Stimulated activated CD4-positive, alpha-beta T cell treated with anti-CD3 and anti-CD28 coated beads, TNF-alpha, amount 100 ng/mL, for 24 hours (primary cell): Measurements from ENCODE around the gene F10.

Experiments
- DNase-seq, 3 experiments: peaks; one replicate each; pipeline ENCODE4 v3.0.0-alpha.2; 2020; ENCODE audit warnings: low read depth in 3 of 3

The F10 gene

DNA sequence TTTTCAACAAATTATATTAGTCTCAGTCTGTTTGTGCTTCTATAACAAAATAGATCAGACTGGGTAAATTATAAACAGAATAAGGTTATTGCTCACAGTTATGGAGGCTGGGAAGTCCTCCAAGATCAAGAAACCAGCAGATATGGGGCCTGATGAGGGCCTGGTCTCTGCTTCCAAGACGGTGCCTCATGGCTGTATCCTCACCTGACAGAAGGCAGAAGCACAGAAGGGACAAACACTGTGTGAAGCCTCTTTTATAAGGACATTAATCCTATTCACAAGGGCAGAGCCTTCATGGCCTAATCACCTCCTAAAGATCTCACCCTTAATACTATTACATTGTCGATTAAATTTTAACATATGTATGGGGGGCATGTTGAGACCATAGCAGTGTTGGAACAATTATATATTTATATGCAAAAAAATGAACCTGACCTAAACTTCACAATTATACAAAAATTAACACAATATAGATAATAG is 12.7 kb downstream of the F10 start:
- no peak for DNase-seq

DNA sequence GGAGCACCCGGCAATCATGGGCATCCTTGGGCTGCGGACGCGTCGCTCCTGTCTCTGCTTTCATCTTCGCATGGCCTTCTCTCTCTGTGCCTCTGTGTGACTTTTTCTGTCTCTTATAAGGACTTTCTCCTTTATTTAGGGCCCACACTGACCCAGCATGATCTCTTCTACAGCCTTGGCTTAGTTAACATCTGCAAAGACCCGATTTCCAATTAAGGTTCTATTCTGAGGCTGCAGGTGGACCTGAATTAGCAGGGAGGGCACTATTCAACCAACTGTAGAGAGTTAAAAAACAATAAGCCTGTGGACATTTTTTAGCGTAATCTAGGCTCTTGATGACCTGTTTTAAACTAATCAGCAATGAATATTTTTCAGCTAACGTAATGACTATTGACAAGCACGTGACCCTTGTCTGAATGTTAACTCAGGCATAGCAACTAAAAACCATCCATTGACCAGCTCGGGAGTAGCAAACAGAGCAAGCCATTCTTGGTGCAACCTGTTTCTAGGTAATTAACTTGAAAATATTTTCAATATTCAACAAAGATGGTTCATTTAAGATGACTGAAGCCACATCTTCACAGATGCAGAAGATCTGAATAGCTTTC is 15.2 kb downstream of the F10 start:
- DNase-seq, result no peak

DNA sequence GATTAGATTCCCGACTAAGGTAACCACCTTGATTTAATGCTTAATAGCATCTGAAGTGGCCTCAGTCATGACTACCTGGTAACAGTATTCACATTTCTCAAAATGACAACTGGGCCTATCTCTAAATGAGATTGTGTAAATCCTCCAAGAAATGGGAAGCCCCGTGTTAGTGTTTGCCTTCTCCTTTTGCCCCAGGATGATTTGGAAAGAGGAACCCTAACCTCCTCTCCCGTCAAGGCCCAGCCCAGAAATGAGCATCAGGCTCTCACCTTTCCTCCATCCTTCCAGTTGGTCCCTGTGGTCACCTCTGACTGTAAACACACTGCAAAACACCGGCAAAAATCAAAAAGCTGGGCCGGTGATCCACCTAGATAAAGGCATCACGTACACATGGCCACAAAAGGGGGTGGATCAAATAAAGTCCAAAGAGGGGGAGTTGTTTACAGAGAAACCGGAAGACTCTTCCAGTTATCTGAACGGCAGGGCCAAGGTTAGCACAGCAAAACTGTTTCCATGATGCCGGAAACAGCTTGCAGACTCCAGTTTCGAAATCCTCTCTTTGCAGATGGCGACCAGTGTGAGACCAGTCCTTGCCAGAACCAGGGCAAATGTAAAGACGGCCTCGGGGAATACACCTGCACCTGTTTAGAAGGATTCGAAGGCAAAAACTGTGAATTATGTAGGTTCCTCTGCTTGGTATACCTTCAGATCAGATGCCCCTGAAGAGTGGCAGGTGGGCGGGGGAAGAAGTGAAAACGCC is 16.4 kb downstream of the F10 start:
- no peak for DNase-seq

DNA sequence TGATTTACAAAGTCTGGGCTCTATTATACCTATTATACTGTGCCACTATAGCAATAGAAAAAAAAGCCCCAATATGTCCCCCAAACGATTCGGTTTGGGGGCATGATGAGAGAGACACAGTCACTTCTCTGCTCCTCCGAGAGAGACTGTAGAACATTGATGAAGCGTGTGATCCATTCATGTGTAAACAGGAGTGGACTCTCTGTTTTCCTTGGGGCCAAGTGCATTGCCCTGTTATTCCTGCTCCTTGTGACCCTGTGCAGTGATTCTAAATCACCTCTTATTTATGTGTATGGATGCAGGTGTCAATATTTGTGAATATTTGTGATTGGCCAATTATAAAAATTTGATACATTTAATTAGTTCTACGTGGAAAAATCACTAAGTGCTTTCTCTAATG is 17.0 kb downstream of the F10 start:
- DNase-seq, result no peak

DNA sequence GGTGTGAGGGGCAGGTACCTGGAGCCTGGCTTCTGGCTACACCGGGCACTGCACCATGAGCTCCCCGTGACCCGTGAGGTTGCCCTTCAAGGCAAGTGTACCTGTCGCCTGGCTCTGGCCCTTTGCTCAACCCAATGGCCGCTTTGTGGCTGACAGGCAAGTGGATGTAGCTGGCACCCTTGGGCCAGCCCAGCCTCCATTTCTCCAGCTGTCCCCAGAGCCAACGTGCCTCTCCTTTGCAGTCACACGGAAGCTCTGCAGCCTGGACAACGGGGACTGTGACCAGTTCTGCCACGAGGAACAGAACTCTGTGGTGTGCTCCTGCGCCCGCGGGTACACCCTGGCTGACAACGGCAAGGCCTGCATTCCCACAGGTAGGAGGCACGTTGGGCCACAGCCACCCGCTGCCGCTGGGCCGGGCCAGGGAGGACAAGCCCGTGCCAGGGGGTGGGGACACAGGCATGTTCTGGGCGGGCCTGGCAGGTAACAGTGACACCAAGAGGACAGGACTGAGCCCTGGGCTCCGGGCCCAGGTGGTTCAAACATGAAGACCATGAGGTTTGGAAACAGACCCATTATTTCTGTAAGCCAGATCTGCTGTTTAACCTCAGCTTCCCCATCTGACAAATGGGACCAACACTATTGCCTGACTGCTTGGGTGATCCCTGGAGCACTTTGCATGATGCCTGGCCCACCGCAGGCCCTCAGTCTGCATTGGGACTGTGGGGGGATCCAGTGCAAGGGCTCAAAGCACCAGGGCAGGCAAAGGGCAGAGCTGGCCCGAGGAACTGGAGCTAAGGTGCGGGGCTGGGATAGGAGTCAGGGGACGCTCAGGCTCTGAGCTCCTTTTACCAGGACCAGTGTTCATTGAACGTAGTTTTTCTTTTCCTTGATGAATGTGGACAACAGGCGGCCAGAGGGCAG is 18.3 kb downstream of the F10 start:
- DNase-seq, result no peak

DNA sequence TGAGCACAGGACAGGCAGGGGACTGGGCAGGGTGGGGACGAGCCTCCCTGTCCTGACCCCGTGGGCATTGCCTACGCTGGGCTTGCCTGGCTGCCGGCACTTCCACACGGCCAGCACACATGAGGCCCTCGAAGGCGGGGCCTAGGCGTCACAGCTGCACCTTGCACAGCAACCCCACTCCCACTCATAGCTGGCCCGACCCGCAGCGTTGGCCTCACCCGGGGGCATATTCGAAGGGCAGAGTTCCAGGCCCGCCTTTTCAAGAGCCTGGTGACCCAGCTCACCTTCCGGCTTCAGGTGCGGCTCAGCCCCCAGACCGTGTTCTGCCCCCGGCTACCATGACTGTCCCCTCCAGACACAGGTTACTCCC is 19.0 kb downstream of the F10 start:
- no peak for DNase-seq

DNA sequence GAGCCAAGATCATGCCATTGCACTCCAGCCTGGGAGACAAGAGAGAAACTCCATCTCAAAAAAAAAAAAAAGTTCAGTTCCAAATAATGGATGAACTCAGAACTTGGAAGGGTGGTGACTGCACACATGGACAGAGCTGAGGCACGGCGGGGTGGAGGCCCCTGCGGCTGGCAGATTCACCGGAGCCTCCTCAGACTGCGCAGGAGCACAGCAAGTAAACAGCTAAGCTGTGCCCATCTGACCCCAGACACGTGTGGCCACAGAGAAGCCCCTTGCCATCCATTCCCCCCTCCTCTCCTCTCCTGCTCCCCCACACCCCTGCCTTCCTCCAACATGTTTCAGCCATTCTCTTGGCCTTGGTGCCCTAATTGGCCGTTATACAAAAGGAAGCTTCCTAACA is 20.3 kb downstream of the F10 start:
- no peak for DNase-seq

DNA sequence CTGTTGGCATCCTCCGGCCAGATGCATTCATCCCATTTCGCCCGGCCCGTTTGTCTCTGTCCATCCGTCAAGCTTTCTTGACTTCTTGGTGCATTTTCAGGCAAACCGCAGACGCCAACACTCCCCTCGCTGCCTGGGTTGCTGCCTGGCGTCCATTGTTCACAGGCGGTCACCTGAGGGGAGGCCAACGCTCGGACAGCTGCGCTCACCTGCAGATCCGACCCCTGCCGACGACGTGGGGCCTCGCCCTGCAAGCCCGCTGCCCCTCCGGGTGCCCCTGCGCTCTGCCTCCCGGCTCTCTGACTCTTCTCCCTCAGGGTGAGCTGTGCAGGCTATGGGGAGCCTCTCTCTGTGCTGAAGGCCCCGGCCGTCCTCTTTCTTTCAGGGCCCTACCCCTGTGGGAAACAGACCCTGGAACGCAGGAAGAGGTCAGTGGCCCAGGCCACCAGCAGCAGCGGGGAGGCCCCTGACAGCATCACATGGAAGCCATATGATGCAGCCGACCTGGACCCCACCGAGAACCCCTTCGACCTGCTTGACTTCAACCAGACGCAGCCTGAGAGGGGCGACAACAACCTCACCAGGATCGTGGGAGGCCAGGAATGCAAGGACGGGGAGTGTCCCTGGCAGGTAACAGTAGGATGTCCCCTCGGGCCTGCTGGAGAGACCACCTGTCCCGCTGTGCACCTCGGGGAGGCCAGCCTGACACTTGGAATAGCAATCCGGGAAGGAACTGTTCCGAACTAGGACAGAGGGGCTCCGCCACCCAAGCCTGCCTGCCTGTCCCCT is 21.1 kb downstream of the F10 start:
- DNase-seq, result no peak

DNA sequence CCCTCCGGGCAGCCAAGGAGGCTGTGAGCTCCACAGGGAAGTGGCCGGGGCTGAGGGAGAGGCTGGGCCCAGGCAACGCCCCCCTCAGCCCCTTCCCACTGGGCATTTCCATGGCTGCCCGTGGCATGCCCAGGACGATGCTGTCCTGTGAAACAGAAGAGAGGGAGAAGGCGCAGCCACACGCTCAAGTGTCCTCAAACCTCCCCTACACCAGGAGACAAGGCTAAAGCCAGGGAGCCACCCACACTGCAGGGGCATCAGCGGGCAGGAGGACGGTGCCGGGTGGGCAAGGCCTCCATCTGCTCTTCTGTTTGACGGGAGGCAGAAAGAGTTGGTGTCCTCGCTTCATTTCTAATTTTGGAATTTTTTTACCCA is 21.6 kb downstream of the F10 start:
- DNase-seq, result no peak

DNA sequence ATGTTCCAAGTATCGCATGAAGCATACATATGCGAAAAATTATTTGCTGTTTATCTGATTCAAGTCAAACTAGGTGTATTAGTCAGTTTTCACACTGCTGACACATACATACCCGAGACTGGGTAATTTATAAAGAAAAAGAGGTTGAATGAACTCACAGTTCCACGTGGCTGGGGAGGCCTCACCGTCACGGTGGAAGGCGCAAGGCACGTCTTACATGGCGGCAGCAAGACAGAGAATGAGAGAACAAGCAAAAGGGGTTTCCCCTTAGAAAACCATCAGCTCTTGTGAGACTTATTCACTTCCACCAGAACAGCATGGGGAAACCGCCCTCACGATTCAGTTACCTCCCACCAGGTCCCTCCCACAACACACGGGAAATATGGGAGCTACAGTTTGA is 22.9 kb downstream of the F10 start:
- DNase-seq, result peak in 1 of 3 experiments; percentile 64

DNA sequence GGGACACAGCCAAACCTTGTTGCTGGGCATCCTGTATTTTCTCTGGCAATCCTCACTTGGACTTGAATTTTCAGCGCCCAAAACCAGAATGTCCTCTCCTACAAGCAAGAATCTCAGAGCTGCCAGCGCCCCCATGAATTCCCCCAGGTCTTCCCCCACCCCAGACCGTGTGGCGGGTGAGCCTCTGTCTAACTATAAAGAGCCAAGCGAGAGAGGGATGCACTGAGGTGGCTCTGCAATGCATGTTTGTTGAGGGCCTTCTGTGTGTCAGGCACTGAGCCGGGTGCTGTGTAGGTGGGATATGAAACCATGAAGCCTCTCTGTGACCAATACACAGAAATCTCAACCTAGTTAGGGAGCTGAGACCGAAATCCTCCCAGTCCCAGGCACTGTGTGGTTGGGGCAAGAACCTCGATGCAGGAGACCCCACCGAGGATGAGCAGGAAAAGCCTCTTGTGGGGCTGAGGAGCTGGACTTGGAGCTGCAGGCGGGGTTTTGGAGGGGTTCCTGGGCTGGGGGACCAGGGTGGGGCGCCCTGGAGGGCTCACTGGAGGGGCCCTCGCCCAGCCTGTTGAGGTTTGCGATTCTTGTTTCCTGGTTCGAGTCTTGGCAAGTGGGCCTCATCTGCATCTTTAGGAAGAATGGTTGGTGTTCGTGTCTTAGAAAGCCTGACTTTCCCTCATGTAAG is 23.5 kb downstream of the F10 start:
- DNase-seq, result no peak

DNA sequence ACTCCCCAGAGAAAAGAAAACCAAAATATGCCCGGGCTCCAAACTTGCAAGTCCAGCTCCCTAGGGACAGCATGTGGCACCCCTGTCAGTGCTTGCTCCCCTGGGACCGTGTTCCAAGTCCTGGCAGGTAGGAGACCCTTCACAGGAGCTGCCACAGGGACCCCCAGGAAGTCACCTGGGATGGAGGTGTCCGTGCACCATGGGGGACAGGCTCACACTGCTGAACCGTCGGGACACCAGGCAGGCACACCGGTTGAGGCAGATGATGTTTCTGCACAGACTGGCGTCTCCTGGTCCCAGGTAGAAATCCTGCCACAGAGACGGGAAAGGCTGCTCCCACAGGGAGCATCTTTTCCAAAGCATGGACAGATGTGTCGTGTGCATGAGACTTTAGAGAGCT is 24.2 kb downstream of the F10 start:
- no peak for DNase-seq

DNA sequence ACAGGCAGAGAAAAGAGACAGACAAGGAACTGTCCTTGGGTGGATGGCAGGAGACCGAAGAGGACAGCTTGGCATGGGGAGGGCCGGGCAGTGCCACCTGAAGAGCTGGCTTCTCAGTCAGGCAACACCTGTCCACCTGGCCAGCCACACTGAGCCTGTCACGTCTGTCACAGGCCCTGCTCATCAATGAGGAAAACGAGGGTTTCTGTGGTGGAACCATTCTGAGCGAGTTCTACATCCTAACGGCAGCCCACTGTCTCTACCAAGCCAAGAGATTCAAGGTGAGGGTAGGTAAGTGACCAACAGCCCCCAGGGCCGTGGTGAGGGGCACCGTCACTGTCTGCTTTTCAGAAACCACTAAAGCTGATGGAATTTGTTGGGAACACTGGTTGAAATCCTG is 24.6 kb downstream of the F10 start:
- DNase-seq, result no peak

DNA sequence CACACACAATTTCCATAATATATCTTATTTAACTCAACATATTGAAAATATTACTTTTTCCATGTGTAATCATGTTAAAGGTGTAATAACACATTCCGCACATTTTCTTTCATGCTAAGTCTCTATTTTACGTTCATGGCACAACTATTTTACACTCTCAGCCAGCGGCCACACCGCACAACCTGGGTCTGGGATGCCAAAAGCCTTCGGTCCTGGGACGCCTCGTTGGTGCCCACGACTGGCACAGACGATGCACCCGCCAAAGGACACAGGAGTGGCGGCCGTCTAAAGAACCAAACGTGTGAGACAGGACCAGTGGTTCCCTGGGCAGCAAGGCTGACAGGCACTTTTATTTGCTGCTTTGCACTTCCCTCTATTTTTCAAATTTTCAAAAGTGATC is 25.8 kb downstream of the F10 start:
- DNase-seq, result no peak

DNA sequence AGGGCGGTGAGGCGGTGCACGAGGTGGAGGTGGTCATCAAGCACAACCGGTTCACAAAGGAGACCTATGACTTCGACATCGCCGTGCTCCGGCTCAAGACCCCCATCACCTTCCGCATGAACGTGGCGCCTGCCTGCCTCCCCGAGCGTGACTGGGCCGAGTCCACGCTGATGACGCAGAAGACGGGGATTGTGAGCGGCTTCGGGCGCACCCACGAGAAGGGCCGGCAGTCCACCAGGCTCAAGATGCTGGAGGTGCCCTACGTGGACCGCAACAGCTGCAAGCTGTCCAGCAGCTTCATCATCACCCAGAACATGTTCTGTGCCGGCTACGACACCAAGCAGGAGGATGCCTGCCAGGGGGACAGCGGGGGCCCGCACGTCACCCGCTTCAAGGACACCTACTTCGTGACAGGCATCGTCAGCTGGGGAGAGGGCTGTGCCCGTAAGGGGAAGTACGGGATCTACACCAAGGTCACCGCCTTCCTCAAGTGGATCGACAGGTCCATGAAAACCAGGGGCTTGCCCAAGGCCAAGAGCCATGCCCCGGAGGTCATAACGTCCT is 26.4 kb downstream of the F10 start:
- DNase-seq, result no peak

DNA sequence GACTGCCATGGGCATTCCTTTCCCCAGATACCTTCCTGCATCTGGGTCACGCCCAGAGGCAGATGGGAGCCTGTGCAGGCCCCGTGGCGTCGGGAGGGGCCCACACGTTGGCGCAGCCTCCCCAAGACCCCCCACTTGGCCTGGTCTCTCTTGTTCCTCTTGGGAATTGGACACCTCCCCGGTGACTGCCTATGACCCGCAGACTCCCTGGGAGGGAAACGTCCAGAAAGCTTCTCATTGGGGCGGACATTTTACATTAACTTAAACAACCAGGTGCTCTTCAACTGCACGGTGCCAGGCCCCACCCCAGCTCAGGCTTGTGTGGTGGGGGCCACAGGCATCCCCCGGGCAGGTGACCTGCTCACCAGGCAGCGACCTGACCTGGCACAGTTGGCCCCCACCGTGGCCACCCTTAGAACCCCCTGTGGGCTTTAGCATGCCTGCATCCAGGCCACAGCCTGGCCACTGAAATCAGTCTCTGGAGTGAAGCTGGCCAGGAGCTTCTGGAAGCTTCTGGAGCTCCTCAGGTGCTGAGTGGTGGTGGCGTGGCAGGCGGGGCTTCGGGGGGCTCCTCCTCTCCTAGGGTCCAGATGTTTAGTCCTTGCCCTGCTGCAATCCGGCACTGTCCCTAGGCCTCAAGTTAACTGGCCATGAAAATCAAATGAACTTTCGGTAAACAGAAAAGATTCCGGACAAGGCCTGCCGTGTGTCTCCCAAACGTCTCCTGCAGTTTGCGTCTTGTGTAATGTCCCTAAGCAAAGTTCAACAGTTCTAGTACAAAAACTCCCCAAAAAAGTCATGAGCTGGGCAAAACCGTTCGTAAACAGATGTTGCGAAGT is 27.3 kb downstream of the F10 start:
- DNase-seq, result no peak

DNA sequence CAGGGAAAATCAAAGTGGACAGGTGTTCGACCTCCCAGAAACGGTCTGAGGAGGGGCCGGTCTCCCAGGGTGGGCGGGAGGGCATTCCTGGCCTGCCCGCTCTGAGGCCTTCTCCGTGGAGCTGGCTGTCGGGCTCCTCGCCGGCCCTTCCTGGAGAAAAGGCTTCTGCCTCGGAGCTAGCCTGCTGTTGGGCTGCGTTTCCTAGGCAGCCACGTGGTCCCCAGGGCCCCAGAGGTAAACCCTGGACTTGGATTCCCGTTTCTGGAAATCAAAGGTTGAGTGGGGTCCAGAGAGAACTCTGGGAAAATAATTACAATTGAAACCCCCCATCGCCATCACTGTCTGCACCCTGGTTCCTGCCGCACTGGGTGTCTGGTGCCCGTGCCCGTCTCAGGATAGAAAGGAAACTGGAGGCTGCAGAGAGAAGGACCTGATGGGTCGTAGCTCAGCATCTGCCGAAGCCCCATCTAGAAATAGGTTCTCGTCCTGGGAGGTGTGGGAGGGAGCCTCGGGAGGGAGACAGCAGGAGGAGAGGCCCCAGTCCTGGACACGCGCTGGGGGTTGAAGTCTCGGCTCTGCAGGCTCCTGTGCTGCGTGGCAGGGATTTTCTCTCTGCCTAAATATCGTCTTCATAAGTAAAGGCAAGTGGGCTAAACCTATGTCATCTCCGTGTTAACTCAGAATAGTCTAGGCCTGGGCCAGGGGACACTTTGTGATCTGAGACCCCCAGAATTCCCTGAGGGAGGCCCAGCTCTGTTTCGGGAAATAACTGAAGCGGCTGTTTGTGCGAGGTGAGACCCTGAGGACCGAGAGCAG is 28.2 kb downstream of the F10 start:
- no peak for DNase-seq

DNA sequence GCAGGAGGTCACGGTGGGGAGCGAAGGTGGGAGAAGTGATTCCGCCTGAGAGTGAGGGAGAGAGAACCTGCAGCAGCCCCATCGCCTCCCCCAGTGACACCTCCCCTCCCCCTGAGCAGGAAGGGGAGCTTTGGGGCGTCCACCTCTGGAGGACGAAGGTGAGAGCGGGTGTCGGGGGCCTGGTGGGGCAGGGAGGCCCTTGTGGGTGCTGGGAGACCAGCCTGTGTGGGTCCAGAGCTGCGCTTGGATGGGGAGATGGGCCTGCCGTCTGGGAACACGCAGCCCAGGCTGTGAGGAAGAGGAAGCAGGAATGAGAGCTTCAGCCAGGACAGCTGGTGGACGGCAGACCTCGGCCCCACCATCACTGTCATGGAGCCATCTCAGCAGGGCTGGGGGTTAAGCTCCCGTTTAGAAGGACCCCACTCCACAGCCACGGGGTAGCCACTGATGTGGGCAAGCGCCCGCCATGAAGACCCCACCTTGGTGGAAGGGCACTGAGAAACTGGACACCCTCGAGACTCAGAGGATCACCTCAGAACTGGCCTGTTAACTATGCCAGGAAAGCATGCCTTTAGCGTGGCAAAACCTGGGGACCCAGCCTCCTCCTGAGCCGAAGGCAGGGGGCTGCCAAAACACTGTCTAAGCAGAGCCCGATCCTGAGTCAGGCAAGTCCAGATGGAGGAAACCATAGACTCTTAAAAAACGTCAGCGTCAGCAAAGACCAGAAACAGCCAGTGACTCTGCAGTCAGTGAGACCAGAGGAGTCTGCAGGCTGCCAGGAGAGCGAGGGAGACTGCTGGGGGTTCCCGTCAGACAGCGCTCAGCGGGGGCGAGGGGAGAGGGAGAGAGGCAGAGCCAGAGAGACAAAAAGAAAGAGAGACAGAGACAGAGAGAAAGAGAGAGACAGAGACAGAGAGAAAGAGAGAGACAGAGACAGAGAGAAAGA is 29.4 kb downstream of the F10 start:
- no peak for DNase-seq
